K562 (cell line): ENCODE measurements around the gene TTC23L. TPM values are rescaled to one million over a fixed set of nuclear protein-coding genes. Genes with fewer than 3 reads are reported as not detected.

ENCODE experiments used
- NKRF ChIP-seq: fragments of 450-650 bp; IDR thresholded peaks from 2 replicates; pipeline ENCODE4 v1.6.1; 2016; ENCODE audit warnings: borderline replicate concordance
- ZNF140 ChIP-seq: fragments of 250-450 bp; sonication (Bioruptor Pico); IDR thresholded peaks from 2 replicates; pipeline ENCODE4 v1.8.0; 2021; ENCODE audit warnings: moderate library complexity, mild to moderate bottlenecking, inconsistent platforms
- ZNF318 ChIP-seq, 2 experiments: fragments of 450-650 bp; IDR thresholded peaks; 2 replicates each; pipeline ENCODE4 v1.6.1; 2016; ENCODE audit warnings: mild to moderate bottlenecking in 2 of 2, borderline replicate concordance in 1 of 2, low read depth in 1 of 2, moderate library complexity in 1 of 2
- ZNF445 ChIP-seq: fragments of 250-450 bp; sonication (Bioruptor Pico); IDR thresholded peaks from 2 replicates; pipeline ENCODE4 v1.4.0; 2020; ENCODE audit warnings: low read depth, mild to moderate bottlenecking, moderate library complexity
- polyA plus RNA-seq, 8 experiments: library from polyadenylated mRNA; depleted of rRNA in 4 of 8; stranded (reverse) in 5 of 8; unstranded in 3 of 8; fragments of >200 nt; fragmentation: Nextera tagmentation in 2 of 8; fragmentation: Illumina TruSeq in 1 of 8; extraction: Ambion mirVana in 2 of 8; extraction: Trizol in 1 of 8; gene quantifications; 2 replicates each; pipeline versions ENCODE4 v1.2.1 to v1.2.3, GENCODE V29; 2011 to 2014; ENCODE audit warnings: inconsistent platforms in 1 of 8, missing spikeins in 1 of 8
- total RNA-seq, 7 experiments: library from RNA; depleted of rRNA in 6 of 7; stranded (reverse); fragments of >200 nt in 6 of 7; fragmentation: Illumina TruSeq in 2 of 7; extraction: Trizol in 2 of 7; gene quantifications; 2 replicates each; pipeline versions ENCODE4 v1.2.1 to v1.2.3, GENCODE V29; 2011 to 2021; ENCODE audit warnings: low replicate concordance in 1 of 7

The TTC23L gene
- total and polyA plus RNA-seq, 9 of the 15 experiments (the other 6 are each of a cell fraction or from before 2014, with no cell fraction given) = 0.03 to 0.32 (median 0.14) TPM; not detected in 2

GRCh38 chr5:34889394-34889793, 50.4 kb downstream of the TTC23L start (continued):
- no peak for TF ChIP-seq ZNF318 (IDR thresholded peaks at IDR 0.05; ENCODE audit: borderline replicate concordance in 1 of 2, low read depth in 1 of 2)
- no peak for TF ChIP-seq ZNF140
- no peak for TF ChIP-seq NKRF
- no peak for TF ChIP-seq ZNF445 (CRISPR knock-in tag)
